Activated effector memory CD4-positive, alpha-beta T cell treated with Interleukin-2 at 50 U/mL for 16 hours (primary cell): ENCODE results near the gene CMTR1.

ENCODE experiments used
- DNase-seq: peaks from one replicate; pipeline ENCODE4 v3.0.0-alpha.2; 2020

Gene CMTR1

GRCh38 chr6:37480118-37480736 is 47.2 kb downstream of the CMTR1 start:
- DNase-seq: no peak

GRCh38 chr6:37480951-37481534 is 48.0 kb downstream of the CMTR1 start:
- no peak for DNase-seq

GRCh38 chr6:37481711-37482605 is 48.9 kb downstream of the CMTR1 start:
- no peak for DNase-seq

GRCh38 chr6:37482606-37483251 is 49.7 kb downstream of the CMTR1 start:
- DNase-seq: no peak

- no peak for DNase-seq
Observed at GRCh38 chr6:37483252-37483901, 50.4 kb downstream of the CMTR1 start.

- peak; percentile 58 for DNase-seq
Observed at GRCh38 chr6:37483917-37484785, 51.1 kb downstream of the CMTR1 start.

- DNase-seq: no peak
Observed at GRCh38 chr6:37484786-37485170, 51.8 kb downstream of the CMTR1 start.

- DNase-seq: no peak
Observed at GRCh38 chr6:37485291-37485702, 52.3 kb downstream of the CMTR1 start.

GRCh38 chr6:37486121-37486839 is 53.3 kb downstream of the CMTR1 start:
- no peak for DNase-seq

- DNase-seq: no peak
Observed at GRCh38 chr6:37487591-37488380, 54.8 kb downstream of the CMTR1 start.

- DNase-seq: no peak
Observed at GRCh38 chr6:37488476-37488875, 55.5 kb downstream of the CMTR1 start.

GRCh38 chr6:37489697-37490336 is 56.8 kb downstream of the CMTR1 start:
- no peak for DNase-seq

GRCh38 chr6:37490536-37491170 is 57.6 kb downstream of the CMTR1 start:
- no peak for DNase-seq

- no peak for DNase-seq
Observed at GRCh38 chr6:37491171-37491829, 58.3 kb downstream of the CMTR1 start.

GRCh38 chr6:37491830-37492208 is 58.8 kb downstream of the CMTR1 start:
- no peak for DNase-seq

- DNase-seq: no peak
Observed at GRCh38 chr6:37492236-37492972, 59.4 kb downstream of the CMTR1 start.

- DNase-seq: no peak
Observed at GRCh38 chr6:37492991-37493660, 60.1 kb downstream of the CMTR1 start.

GRCh38 chr6:37493661-37493995 is 60.6 kb downstream of the CMTR1 start:
- no peak for DNase-seq
